ENCODE data around the gene AMOT. TPM values are rescaled to one million over a fixed set of nuclear protein-coding genes. Genes with fewer than 3 reads are reported as not detected.
"Not testable (repeated sequence)": the region's sequence is repeated elsewhere in the genome, so short reads cannot be mapped to it uniquely, and the experiment has no call there.

Gene AMOT
- total RNA-seq, 1 experiment from 2014 or later, result 0.58 TPM

DNA sequence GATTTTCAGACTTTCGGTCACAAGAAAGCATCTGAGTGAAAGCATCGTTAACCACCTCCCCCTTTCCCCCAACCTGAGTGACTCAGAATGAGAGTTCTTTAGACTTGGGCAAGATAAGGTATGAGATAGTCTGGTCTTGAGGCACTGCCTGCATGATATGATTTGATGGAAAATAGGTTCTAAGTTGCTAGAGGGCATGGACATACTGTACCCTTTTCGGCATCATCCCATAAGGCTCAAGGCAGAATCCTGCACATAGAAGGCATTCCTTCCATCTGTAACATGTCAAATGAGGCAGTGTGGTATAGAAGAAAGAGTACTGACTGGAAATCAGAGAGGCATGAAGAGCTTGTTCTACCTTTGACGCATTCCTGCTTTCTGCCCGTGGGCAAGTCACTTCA is 16.8 kb upstream of the AMOT start:
- no peak for ATAC-seq
- H3K9me2 ChIP-seq (replicated peaks; ENCODE audit: low read length), result no peaks in the 10 kb centered on the region
- H2AFZ ChIP-seq (ENCODE audit: low read length), result no peak overlapping the region
- no peaks in the 10 kb centered on the region for H3K36me3 ChIP-seq (ENCODE audit: low read depth, low read length)
- no peaks in the 10 kb centered on the region for H3F3A ChIP-seq (ENCODE audit: low read length, unreplicated experiment)
- TF ChIP-seq, protein P1, sequence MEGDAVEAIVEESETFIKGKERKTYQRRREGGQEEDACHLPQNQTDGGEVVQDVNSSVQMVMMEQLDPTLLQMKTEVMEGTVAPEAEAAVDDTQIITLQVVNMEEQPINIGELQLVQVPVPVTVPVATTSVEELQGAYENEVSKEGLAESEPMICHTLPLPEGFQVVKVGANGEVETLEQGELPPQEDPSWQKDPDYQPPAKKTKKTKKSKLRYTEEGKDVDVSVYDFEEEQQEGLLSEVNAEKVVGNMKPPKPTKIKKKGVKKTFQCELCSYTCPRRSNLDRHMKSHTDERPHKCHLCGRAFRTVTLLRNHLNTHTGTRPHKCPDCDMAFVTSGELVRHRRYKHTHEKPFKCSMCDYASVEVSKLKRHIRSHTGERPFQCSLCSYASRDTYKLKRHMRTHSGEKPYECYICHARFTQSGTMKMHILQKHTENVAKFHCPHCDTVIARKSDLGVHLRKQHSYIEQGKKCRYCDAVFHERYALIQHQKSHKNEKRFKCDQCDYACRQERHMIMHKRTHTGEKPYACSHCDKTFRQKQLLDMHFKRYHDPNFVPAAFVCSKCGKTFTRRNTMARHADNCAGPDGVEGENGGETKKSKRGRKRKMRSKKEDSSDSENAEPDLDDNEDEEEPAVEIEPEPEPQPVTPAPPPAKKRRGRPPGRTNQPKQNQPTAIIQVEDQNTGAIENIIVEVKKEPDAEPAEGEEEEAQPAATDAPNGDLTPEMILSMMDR (conservative IDR thresholded peaks at IDR 0.05; ENCODE audit: low read depth, low read length), result no peak
- TF ChIP-seq EZH2phosphoT487 (IDR thresholded peaks at IDR 0.05; ENCODE audit: borderline replicate concordance, low read length) (no peak), EZH2 (IDR thresholded peaks at IDR 0.05; ENCODE audit: low read length, unreplicated experiment) (no peak)
- no peaks in the 10 kb centered on the region for H3K4me1 ChIP-seq (ENCODE audit: insufficient read depth, low read length)
- no peaks in the 10 kb centered on the region for H3K27me3 ChIP-seq (ENCODE audit: low read length)
- POLR2A ChIA-PET (ENCODE audit: unreplicated experiment), result no interaction called here
- BruUV-seq (replicated peaks), result no TSS peak
- H4K20me1 ChIP-seq (ENCODE audit: low read length), result no peaks in the 10 kb centered on the region
- no peaks in the 10 kb centered on the region for H3K79me2 ChIP-seq (ENCODE audit: low read length)
- H3K9ac ChIP-seq (ENCODE audit: low read length), result no peak overlapping the region
- CTCF ChIA-PET, result no interaction called here
- DNase-seq, result no peak
- intact Hi-C loops (cut with micrococcal nuclease), result no loop called here
- H3K27ac ChIP-seq (ENCODE audit: low read length), result no peak overlapping the region
- no peaks in the 10 kb centered on the region for H3K9me3 ChIP-seq (ENCODE audit: low read length)
- H3K4me2 ChIP-seq (ENCODE audit: low read length), result no peak overlapping the region
- no peak overlapping the region for H3K4me3 ChIP-seq (ENCODE audit: low read length)

DNA sequence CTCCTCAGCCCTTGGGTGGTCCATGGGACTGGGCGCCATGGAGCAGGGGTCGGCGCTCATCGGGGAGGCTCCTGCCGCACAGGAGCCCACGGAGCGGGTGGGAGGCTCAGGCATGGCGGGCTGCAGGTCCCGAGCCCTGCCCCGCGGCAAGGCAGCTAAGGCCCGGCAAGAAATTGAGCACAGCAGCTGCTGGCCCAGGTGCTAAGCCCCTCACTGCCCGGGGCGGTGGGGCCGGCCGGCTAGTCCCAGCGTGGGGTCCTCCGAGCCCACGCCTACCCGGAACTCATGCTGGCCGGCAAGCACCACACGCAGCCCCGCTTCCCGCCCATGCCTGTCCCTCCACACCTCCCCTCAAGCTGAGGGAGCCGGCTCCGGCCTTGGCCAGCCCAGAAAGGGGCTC is 14.3 kb upstream of the AMOT start:
- DNase-seq; H3K79me2 ChIP-seq (ENCODE audit: low read length); H3K9me2 ChIP-seq (replicated peaks; ENCODE audit: low read length); H3K9me3 ChIP-seq (ENCODE audit: low read length); H3K27ac ChIP-seq (ENCODE audit: low read length); H4K20me1 ChIP-seq (ENCODE audit: low read length); intact Hi-C loops (cut with micrococcal nuclease); CTCF ChIA-PET; H2AFZ ChIP-seq (ENCODE audit: low read length); H3K9ac ChIP-seq (ENCODE audit: low read length); H3K4me1 ChIP-seq (ENCODE audit: insufficient read depth, low read length); H3F3A ChIP-seq (ENCODE audit: low read length, unreplicated experiment); BruUV-seq (replicated peaks); H3K4me3 ChIP-seq (ENCODE audit: low read length); ATAC-seq; POLR2A ChIA-PET (ENCODE audit: unreplicated experiment); H3K4me2 ChIP-seq (ENCODE audit: low read length); H3K36me3 ChIP-seq (ENCODE audit: low read depth, low read length); H3K27me3 ChIP-seq (ENCODE audit: low read length): not testable (repeated sequence)

DNA sequence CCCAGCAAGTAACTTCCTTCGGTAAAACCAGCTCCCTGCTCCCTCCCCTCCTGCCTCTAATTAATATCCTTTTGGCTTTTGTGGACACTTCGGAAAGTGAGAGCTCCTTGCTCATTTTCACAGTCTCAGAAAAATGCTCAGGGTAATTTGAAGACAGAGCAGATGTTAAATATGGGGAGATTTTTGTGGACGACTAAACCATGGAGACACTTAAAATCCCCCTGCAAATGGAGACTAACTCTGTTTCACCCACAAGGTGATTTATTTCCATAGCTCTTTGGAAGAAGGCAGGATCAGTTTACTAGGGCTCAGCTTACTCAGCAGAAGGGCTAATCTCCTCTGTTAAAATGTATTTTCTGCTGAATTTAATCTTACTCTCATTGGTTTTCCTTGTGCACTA is 12.2 kb upstream of the AMOT start:
- ChIA-PET POLR2A (ENCODE audit: unreplicated experiment) (no interaction called here), CTCF (no interaction called here)
- DNase-seq (no peak), ATAC-seq (no peak)
- no peak overlapping the region for H3K4me3 ChIP-seq (ENCODE audit: low read length)
- H3K4me1 ChIP-seq (ENCODE audit: insufficient read depth, low read length), result no peaks in the 10 kb centered on the region
- TF ChIP-seq EZH2phosphoT487 (IDR thresholded peaks at IDR 0.05; ENCODE audit: borderline replicate concordance, low read length) (no peak), EZH2 (IDR thresholded peaks at IDR 0.05; ENCODE audit: low read length, unreplicated experiment) (no peak)
- TF ChIP-seq, protein P1 (conservative IDR thresholded peaks at IDR 0.05; ENCODE audit: low read depth, low read length), result no peak
- no peaks in the 10 kb centered on the region for H3K36me3 ChIP-seq (ENCODE audit: low read depth, low read length)
- no peaks in the 10 kb centered on the region for H3K27me3 ChIP-seq (ENCODE audit: low read length)
- H3K9me2 ChIP-seq (replicated peaks; ENCODE audit: low read length), result no peaks in the 10 kb centered on the region
- BruUV-seq (replicated peaks), result no TSS peak
- H3K27ac ChIP-seq (ENCODE audit: low read length), result no peak overlapping the region
- H3K4me2 ChIP-seq (ENCODE audit: low read length), result no peak overlapping the region
- intact Hi-C loops (cut with micrococcal nuclease), result no loop called here
- no peaks in the 10 kb centered on the region for H3K79me2 ChIP-seq (ENCODE audit: low read length)
- H4K20me1 ChIP-seq (ENCODE audit: low read length), result no peaks in the 10 kb centered on the region
- no peaks in the 10 kb centered on the region for H3F3A ChIP-seq (ENCODE audit: low read length, unreplicated experiment)
- no peak overlapping the region for H2AFZ ChIP-seq (ENCODE audit: low read length)
- H3K9me3 ChIP-seq (ENCODE audit: low read length), result no peaks in the 10 kb centered on the region
- H3K9ac ChIP-seq (ENCODE audit: low read length), result no peak overlapping the region

All from PC-3 (cell line).